Measurements from ENCODE around the gene SNCB. TPM values are rescaled to one million over a fixed set of nuclear protein-coding genes. Genes with fewer than 3 reads are reported as not detected.

The SNCB gene
- total RNA-seq, 1 experiment from 2014 or later: 2.1 TPM

GRCh38 chr5:176597417-176598389, 32.6 kb downstream of the SNCB start:
- H3K9me3 ChIP-seq (ENCODE audit: low read length): no peaks in the 10 kb centered on the region
- no peak overlapping the region for H3K9ac ChIP-seq (ENCODE audit: low read length)
- no peak overlapping the region for H3K27ac ChIP-seq (ENCODE audit: low read length)
- H3F3A ChIP-seq (ENCODE audit: low read length, unreplicated experiment): no peaks in the 10 kb centered on the region
- H4K20me1 ChIP-seq (ENCODE audit: low read length): no peaks in the 10 kb centered on the region
- H3K9me2 ChIP-seq (replicated peaks; ENCODE audit: low read length): no peaks in the 10 kb centered on the region
- intact Hi-C loops (cut with micrococcal nuclease): no loop called here
- H3K36me3 ChIP-seq (ENCODE audit: low read depth, low read length): no peaks in the 10 kb centered on the region
- no peak overlapping the region for H3K4me3 ChIP-seq (ENCODE audit: low read length)
- ChIA-PET POLR2A (ENCODE audit: unreplicated experiment) (no interaction called here), CTCF (interaction anchor here (0.6 kb wide), 1 partner anchor 60 kb away, joined by 3 read pairs; no protein-coding TSS in a partner anchor)
- TF ChIP-seq EZH2 (IDR thresholded peaks at IDR 0.05; ENCODE audit: low read length, unreplicated experiment) (no peak), CTCF (conservative IDR thresholded peaks at IDR 0.05; ENCODE audit: low read depth, low read length) (no peak), EZH2phosphoT487 (IDR thresholded peaks at IDR 0.05; ENCODE audit: borderline replicate concordance, low read length) (no peak)
- TSS peak; percentile 11 for BruUV-seq (replicated peaks)
- no peak overlapping the region for H3K4me2 ChIP-seq (ENCODE audit: low read length)
- ATAC-seq (no peak), DNase-seq (no peak)
- H3K27me3 ChIP-seq (ENCODE audit: low read length): no peaks in the 10 kb centered on the region
- no peak overlapping the region for H2AFZ ChIP-seq (ENCODE audit: low read length)
- no peaks in the 10 kb centered on the region for H3K79me2 ChIP-seq (ENCODE audit: low read length)
- no peaks in the 10 kb centered on the region for H3K4me1 ChIP-seq (ENCODE audit: insufficient read depth, low read length)

DNA sequence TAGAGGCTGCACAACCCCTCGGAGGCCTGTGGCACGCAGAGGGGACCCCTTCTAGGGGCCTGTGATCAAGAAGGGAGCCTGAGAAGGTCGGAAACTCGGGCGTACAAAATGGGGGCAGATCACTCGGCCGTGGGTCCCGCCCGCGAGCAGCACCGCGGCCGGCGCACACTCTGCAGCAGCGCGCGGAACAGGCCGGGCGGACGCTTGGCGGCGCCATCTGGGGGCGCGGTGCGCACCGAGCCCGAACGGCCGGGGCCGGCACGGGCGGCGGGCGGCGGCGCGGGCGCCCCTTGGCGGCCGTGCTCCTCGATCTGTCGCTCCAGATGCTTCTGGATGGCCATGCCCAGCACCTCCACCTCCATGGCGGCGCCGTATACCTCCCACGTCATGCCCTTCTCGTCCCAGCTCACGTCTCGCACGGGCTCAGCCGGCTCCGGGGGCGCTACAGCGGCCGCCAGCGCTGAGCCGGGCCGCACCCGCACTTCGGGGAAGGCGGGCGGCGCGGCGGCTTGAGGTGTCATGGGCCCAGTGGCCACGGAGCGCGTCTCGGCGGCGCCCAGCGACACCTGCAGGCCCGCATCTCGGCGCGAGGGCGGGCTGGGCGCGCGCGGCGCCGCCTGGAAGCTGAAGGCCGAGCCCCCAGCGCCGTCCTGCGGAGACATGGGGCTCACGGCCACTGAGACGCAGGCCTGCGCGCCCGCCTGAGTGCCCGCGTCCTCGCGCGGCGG, 33.5 kb downstream of the SNCB start:
- H3K9me2 ChIP-seq (replicated peaks; ENCODE audit: low read length): no peaks in the 10 kb centered on the region
- ATAC-seq: no peak
- no peak overlapping the region for H3K4me3 ChIP-seq (ENCODE audit: low read length)
- POLR2A ChIA-PET (ENCODE audit: unreplicated experiment): no interaction called here
- H3K9me3 ChIP-seq (ENCODE audit: low read length): no peaks in the 10 kb centered on the region
- no peaks in the 10 kb centered on the region for H3K36me3 ChIP-seq (ENCODE audit: low read depth, low read length)
- CTCF ChIA-PET: interaction anchor here (0.6 kb wide), 1 partner anchor 59 kb away, joined by 3 read pairs; no protein-coding TSS in a partner anchor
- TF ChIP-seq EZH2 (IDR thresholded peaks at IDR 0.05; ENCODE audit: low read length, unreplicated experiment) (no peak), CTCF (conservative IDR thresholded peaks at IDR 0.05; ENCODE audit: low read depth, low read length) (no peak), EZH2phosphoT487 (IDR thresholded peaks at IDR 0.05; ENCODE audit: borderline replicate concordance, low read length) (no peak)
- H2AFZ ChIP-seq (ENCODE audit: low read length): no peak overlapping the region
- DNase-seq: no peak
- no peak overlapping the region for H3K9ac ChIP-seq (ENCODE audit: low read length)
- H3K4me1 ChIP-seq (ENCODE audit: insufficient read depth, low read length): no peaks in the 10 kb centered on the region
- no peaks in the 10 kb centered on the region for H3K27me3 ChIP-seq (ENCODE audit: low read length)
- H3K27ac ChIP-seq (ENCODE audit: low read length): no peak overlapping the region
- intact Hi-C loops (cut with micrococcal nuclease): no loop called here
- H3F3A ChIP-seq (ENCODE audit: low read length, unreplicated experiment): no peaks in the 10 kb centered on the region
- no peak overlapping the region for H3K4me2 ChIP-seq (ENCODE audit: low read length)
- no peaks in the 10 kb centered on the region for H4K20me1 ChIP-seq (ENCODE audit: low read length)
- H3K79me2 ChIP-seq (ENCODE audit: low read length): no peaks in the 10 kb centered on the region
- BruUV-seq (replicated peaks): no TSS peak

Measured in PC-3 (cell line).